Middle frontal gyrus (tissue), 1 donor: Measurements from ENCODE around the gene AFG1L.

Experiments used
- DNase-seq: peaks from one replicate; pipeline ENCODE4 v3.0.0-alpha.2; 2015; ENCODE audit warnings: low spot score; ENCODE audit errors: extremely low spot score

Gene AFG1L

GRCh38 chr6:108568551-108569305 is 273.9 kb downstream of the AFG1L start:
- no peak for DNase-seq

DNA sequence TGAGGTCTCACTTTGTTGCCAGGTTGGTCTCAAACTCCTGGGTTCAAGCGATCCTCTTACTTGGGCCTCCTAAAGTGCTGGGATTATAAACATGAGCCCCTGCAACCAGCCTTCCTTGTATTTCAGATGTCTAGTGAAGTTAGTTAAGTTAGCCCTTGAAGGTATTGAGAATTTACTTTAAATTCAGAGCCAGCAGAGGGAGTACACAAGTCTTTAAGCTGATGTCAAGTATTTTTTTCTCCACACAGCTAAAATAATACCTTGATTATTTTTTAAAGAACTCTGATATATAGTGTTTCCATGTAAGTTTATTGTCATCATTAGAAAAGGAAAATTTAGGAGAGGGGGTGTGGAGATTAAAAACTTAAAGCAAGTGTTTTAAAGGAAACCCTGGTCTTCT is 275.7 kb downstream of the AFG1L start:
- no peak for DNase-seq

GRCh38 chr6:108574457-108575141 is 279.7 kb downstream of the AFG1L start:
- DNase-seq: no peak
